Heart right ventricle (tissue), 16 donors: ENCODE measurements around the gene VGLL4. TPM values are rescaled to one million over a fixed set of nuclear protein-coding genes. Genes with fewer than 3 reads are reported as not detected.

ENCODE experiments used
- ATAC-seq, 8 donors: fragments of 200-7000 bp; cut with Tn5 transposase; one replicate each; pipeline ENCODE4 v1.9.1; 2020; ENCODE audit warnings: mild to moderate bottlenecking in 8 of 8, moderate library complexity in 8 of 8, moderate number of reproducible peaks in 1 of 8
- DNase-seq, 2 donors: peaks; one replicate each; pipeline ENCODE4 v3.0.0-alpha.2; 2020
- H3K27ac ChIP-seq, 10 donors: fragments of 200-600 bp; sonication (generic) in 2 of 10; one replicate each; pipeline versions ENCODE4 v1.5.0 to v1.8.0; 2020 to 2022; ENCODE audit warnings: mild to moderate bottlenecking in 3 of 10
- H3K27me3 ChIP-seq, 7 donors: fragments of 200-600 bp; one replicate each; pipeline ENCODE4 v1.8.0; 2021 to 2022; ENCODE audit warnings: mild to moderate bottlenecking in 2 of 7
- H3K36me3 ChIP-seq, 9 donors: fragments of 200-600 bp; sonication (generic) in 1 of 9; one replicate each; pipeline versions ENCODE4 v1.5.0 to v1.8.0; 2020 to 2022; ENCODE audit warnings: mild to moderate bottlenecking in 2 of 9
- H3K4me1 ChIP-seq, 9 donors: fragments of 200-600 bp; sonication (generic) in 1 of 9; one replicate each; pipeline versions ENCODE4 v1.5.0 to v1.8.0; 2020 to 2022; ENCODE audit warnings: mild to moderate bottlenecking in 4 of 9
- H3K4me3 ChIP-seq, 10 donors: fragments of 200-600 bp; sonication (generic) in 2 of 10; one replicate each; pipeline versions ENCODE4 v1.5.0 to v1.8.0; 2020 to 2022; ENCODE audit warnings: mild to moderate bottlenecking in 7 of 10, moderate library complexity in 2 of 10
- H3K9me3 ChIP-seq, 11 donors: fragments of 200-600 bp in 10 of 11; sonication (generic) in 2 of 11; one replicate each; pipeline versions ENCODE4 v1.5.0 to v1.8.0; 2013 to 2022; ENCODE audit warnings: mild to moderate bottlenecking in 2 of 11, control low read depth in 1 of 11, moderate library complexity in 1 of 11
- WGBS, 2 donors: extraction: QIAGEN DNeasy Blood & Tissue Kit; methylation state at CpG; one replicate each; pipeline ENCODE4 v1.1.7; 2013; ENCODE audit warnings: inconsistent platforms in 1 of 2; 5-methylcytosine and 5-hydroxymethylcytosine counted together
- intact Hi-C, 10 donors: fragments of 100-400 bp; cut with DNase I; formaldehyde crosslinking; loops; one replicate each; pipeline versions ENCODE4 v1.11.1 to v1.14.2; 2022
- polyA plus RNA-seq, 2 donors: library from polyadenylated mRNA; stranded (reverse); fragments of 200-250 nt; gene quantifications; one replicate each; pipeline ENCODE4 v1.2.3, GENCODE V29; 2013
- total RNA-seq, 10 donors: library from RNA; stranded (reverse); fragmentation: NEBNext Ultra II Directional in 3 of 10; extraction: Animal tissue kit (Norgen Biotek cat#: 25700) in 3 of 10; gene quantifications; one replicate each; pipeline versions ENCODE4 v1.2.1 to v1.2.4, GENCODE V29; 2021 to 2023
- TF ChIP-seq, protein P1 (sequence below), 9 donors: fragments of 200-600 bp; sonication (generic) in 2 of 9; IDR thresholded peaks; one replicate each; pipeline versions ENCODE4 v1.5.0 to v1.8.0; 2021 to 2022; ENCODE audit warnings: antibody characterized with exemption in 9 of 9, mild to moderate bottlenecking in 5 of 9, moderate library complexity in 1 of 9
- donor health status: Arrhythmogenic right ventricular cardiomyopathy.
- donor health status: ischemic (EF 13 %, LVEDD 7.1; RV severe dilation, severe dysfunction).
- donor health status: healthy with polysubstance abuse.
- donor health status: DM: no; HTN: yes; CAD: no.
- donor health status: DM: no; HTN: no; CAD: no.
- donor health status: ischemic (EF 25% LVEDD 6.9; RV normal size, moderate dysfunction).
- donor health status: ischemic (EF 25% LVEDD 5.7; RV mildly dilated, moderate dysfunction).
- donor health status: healthy.
- donor health status: DM: yes; HTN: yes; CAD: no.
- donor health status: Ischemic cardiomyopathy.
- donor health status: ischemic (EF 35%, LVEDD 5.7; RV mildly dilated, moderate dysfunction).
- donor health status: nonischemic (EF 11% LVEDD 7.7; RV severe dilation, severe dysfunction).
- donor health status: DM: yes; HTN: yes; CAD: no.
- donor health status: PGD.
- donor health status: ischemic (EF 29% LVEDD 5.4; RV normal size, mild dysfunction).
- donor health status: nonischemic (EF 23%, LVEDD 6.1; RV moderate dilation, normal function).

VGLL4 gene
- total and polyA plus RNA-seq, 12 donors: 14.5 to 46.1 (median 29.6) TPM

DNA sequence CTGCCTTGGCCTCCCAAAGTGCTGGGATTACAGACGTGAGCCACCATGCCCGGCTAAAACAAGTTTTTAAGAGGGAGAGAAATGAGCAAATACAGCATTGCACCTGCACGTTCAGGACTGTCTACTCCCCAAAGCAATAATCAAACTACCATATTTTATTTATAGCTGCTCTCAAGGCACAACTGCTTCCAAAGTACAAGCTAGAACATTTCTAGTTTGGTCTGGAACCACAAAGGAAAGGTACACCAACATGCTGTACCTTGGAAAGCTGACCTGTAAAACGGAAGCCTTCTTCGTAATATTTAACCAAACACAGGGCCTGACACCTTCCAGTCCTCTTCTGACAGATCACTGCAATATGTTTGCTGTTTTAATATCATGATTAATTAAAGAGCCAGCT is 14.5 kb upstream of the VGLL4 start:
- H3K27ac ChIP-seq: no peak overlapping the region
- DNase-seq (no peak), ATAC-seq (no peak)
- peaks cover 2 to 46% (median 26%) of the 10 kb centered on the region in 9 donors for H3K4me1 ChIP-seq
- H3K9me3 ChIP-seq: peaks cover 0 to 4% (median 0%) of the 10 kb centered on the region in 11 donors
- H3K4me3 ChIP-seq: no peak overlapping the region
- no peaks in the 10 kb centered on the region for H3K27me3 ChIP-seq
- TF ChIP-seq, protein P1, sequence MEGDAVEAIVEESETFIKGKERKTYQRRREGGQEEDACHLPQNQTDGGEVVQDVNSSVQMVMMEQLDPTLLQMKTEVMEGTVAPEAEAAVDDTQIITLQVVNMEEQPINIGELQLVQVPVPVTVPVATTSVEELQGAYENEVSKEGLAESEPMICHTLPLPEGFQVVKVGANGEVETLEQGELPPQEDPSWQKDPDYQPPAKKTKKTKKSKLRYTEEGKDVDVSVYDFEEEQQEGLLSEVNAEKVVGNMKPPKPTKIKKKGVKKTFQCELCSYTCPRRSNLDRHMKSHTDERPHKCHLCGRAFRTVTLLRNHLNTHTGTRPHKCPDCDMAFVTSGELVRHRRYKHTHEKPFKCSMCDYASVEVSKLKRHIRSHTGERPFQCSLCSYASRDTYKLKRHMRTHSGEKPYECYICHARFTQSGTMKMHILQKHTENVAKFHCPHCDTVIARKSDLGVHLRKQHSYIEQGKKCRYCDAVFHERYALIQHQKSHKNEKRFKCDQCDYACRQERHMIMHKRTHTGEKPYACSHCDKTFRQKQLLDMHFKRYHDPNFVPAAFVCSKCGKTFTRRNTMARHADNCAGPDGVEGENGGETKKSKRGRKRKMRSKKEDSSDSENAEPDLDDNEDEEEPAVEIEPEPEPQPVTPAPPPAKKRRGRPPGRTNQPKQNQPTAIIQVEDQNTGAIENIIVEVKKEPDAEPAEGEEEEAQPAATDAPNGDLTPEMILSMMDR (IDR thresholded peaks at IDR 0.05): no peak
- no peaks in the 10 kb centered on the region for H3K36me3 ChIP-seq
- 61 to 63% methylated on average over 5 of the region's 5 CpGs for WGBS, 2 donors
- intact Hi-C loops: loop anchor here in 8 of 10 donors (5.0 to 10.0 kb wide), 5 partner anchors 59 to 423 kb away; no protein-coding TSS in a partner anchor

DNA sequence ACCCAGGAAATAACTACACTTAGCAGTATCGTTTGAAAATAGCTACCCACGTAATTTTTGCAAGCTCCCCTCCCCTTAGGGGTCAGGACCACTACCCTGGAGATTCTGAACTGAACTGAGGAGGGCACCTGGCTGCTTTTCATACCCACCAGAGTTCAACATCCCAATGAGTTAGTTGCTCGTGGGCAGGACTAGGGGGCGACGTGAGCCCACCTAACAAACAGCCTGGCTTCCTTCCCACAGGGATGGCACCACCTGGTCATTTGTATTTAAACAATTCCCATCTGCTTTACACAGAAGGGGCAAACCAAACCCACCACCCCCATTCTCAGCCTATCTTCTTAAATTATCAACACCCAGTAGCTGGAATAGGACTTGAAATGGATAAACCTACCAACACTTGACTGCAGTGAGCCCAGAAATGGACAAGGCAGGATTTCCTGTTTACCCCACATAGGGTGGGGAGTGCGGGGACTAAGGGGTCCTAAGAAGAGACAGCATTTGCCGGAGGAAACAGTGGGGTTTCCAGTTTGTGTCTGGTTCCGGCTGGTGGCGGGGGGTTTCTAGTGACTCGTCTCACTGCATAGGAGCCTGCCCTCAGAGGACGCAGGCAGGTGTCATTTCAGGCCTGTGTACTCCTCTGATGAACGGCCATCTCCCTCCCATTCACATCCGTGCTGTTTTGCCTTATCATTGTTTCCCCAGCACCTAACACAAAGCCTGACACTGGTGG is 11.6 kb upstream of the VGLL4 start:
- Histone ChIP-seq H3K4me1 (peaks cover 0 to 30% (median 13%) of the 10 kb centered on the region in 9 donors), H3K27me3 (no peaks in the 10 kb centered on the region), H3K9me3 (no peaks in the 10 kb centered on the region), H3K4me3 (no peak overlapping the region), H3K27ac (no peak overlapping the region), H3K36me3 (no peaks in the 10 kb centered on the region)
- intact Hi-C loops: loop anchor here in 8 of 10 donors (5.0 to 10.0 kb wide), 5 partner anchors 62 to 421 kb away; no protein-coding TSS in a partner anchor
- DNase-seq: no peak
- WGBS, 2 donors: 78 to 79% methylated on average over 13 of the region's 13 CpGs
- TF ChIP-seq, protein P1 (IDR thresholded peaks at IDR 0.05): peak in 5 of 9 donors; percentile 16 to 45 (median 21)
- ATAC-seq: no peak

DNA sequence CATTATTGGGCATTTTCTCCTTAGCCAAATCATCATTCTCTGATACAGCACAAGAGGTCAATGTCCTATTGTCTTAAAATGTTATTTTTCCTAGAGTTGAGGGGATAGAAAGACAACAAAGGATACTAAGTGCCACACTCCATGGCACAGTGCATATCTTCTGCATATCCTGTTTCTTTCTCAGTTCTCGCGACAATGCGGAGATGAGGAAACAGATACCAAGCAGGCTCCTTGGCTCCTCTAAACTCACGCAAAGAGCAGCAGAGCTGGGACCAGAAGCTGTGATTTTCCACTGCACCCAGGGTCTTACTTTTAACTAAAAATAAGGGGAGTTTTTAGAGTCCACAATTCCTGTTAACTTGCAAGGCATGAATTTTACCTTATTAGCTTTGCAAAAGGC is 10.5 kb upstream of the VGLL4 start:
- DNase-seq (no peak), ATAC-seq (no peak)
- intact Hi-C loops: loop anchor here in 5 of 10 donors (5.0 to 10.0 kb wide), 4 partner anchors 148 to 419 kb away; no protein-coding TSS in a partner anchor
- Histone ChIP-seq H3K27ac (no peak overlapping the region), H3K36me3 (no peaks in the 10 kb centered on the region), H3K9me3 (no peaks in the 10 kb centered on the region), H3K4me3 (no peak overlapping the region), H3K4me1 (peaks cover 0 to 28% (median 9%) of the 10 kb centered on the region in 9 donors), H3K27me3 (no peaks in the 10 kb centered on the region)
- TF ChIP-seq, protein P1 (IDR thresholded peaks at IDR 0.05): no peak
- 83 to 87% methylated on average over 4 of the region's 4 CpGs for WGBS, 2 donors

DNA sequence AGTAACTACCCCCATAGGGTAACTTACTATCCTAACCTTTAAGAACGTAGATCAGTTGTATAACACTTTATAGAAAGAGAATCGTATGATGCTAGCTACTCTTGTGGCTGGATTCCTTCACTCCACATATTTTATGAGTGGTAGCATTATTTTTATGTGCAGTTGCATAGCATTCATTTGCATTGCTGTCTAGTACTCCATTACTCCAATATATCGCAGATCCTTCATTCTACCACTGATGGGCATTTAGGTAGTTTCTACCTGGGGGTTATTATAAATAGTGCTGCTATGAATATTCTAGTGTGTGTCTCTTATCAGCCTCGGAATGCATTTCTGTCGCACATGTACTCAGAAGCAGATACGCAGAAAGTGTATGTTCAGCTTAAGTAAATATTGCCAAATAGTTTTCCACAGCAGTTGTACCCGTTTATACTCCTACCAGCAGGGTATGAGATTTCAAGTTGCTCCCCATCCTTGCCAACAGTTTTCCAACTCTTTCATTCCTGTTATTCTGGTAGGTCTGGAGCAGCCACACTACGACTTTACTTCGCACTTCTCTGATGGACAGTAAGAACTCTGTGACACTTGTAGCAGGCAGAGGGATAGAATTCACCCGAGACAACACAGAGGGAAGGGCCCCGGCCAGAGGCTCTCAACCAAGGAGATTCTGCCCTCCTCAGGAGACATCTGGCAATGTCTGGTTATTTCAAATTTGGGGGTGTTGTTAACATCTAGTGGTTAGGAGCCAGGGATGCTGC is 9.8 kb upstream of the VGLL4 start:
- intact Hi-C loops: loop anchor here in 8 of 10 donors (2.0 to 10.0 kb wide), 6 partner anchors 149 to 419 kb away; no protein-coding TSS in a partner anchor
- no peak overlapping the region for H3K4me3 ChIP-seq
- TF ChIP-seq, protein P1 (IDR thresholded peaks at IDR 0.05): no peak
- no peak for DNase-seq
- no peak overlapping the region for H3K27ac ChIP-seq
- peaks cover 0 to 28% (median 9%) of the 10 kb centered on the region in 9 donors for H3K4me1 ChIP-seq
- H3K27me3 ChIP-seq: no peaks in the 10 kb centered on the region
- H3K9me3 ChIP-seq: no peaks in the 10 kb centered on the region
- H3K36me3 ChIP-seq: no peaks in the 10 kb centered on the region
- 62 to 72% methylated on average over 11 of the region's 11 CpGs for WGBS, 2 donors
- ATAC-seq: no peak
